K562 (cell line): ENCODE results near the gene LCP2. TPM values are rescaled to one million over a fixed set of nuclear protein-coding genes. Genes with fewer than 3 reads are reported as not detected.

Source experiments
- ATAC-seq: fragments of 200-7000 bp; cut with Tn5 transposase; 3 replicates; pipeline ENCODE4 v1.9.1; 2020; ENCODE audit warnings: moderate library complexity
- BruUV-seq: library from RNA; stranded (reverse); fragments of 400-500 nt; replicated peaks from 2 replicates; lab custom pipeline; 2021; lab: Mats Ljungman, UMichigan
- CTCF ChIA-PET: fragments of 300-600 bp; formaldehyde crosslinking; extraction: SDS; loops from one replicate; lab custom pipeline; 2021; ENCODE audit warnings: low intra/inter-chr PET ratio; lab: Yijun Ruan, JAX
- POLR2A ChIA-PET: fragments of 300-600, 350-650 bp; sonication (Branson Sonifier 250); formaldehyde crosslinking; extraction: SDS; loops from one replicate; lab custom pipeline; 2021; ENCODE audit warnings: antibody characterized with exemption, inconsistent platforms; lab: Yijun Ruan, JAX
- DNase-seq, 4 experiments: peaks; one replicate each; pipeline versions ENCODE4 v3.0.0 to v3.0.0-alpha.2; 2011 to 2018; ENCODE audit warnings: low spot score in 3 of 4, mixed read lengths in 3 of 4; ENCODE audit errors: extremely low read depth in 1 of 4
- FAIRE-seq: peaks from 2 replicates; lab custom pipeline; 2011; peaks lifted over from hg19 to GRCh38; lab: Jason Lieb, UNC
- H2AFZ ChIP-seq: 2 replicates; pipeline ENCODE4 v1.6.0; 2011; ENCODE audit warnings: low read depth, low read length, control low read depth, inconsistent platforms
- H3K27ac ChIP-seq: fragments of 200-600 bp; 3 replicates; pipeline ENCODE4 v1.8.0; 2011; ENCODE audit warnings: low read depth, mild to moderate bottlenecking, control low read depth, inconsistent platforms, low read length, moderate library complexity, mixed read lengths; ENCODE audit errors: extremely low read depth
- H3K27me3 ChIP-seq, 2 experiments: fragments of 300-600 bp in 1 of 2; 2 replicates in 1 of 2; 3 replicates in 1 of 2; pipeline versions ENCODE4 v1.6.0 to v1.8.0; 2011; ENCODE audit warnings: inconsistent platforms in 2 of 2, low read length in 2 of 2, mild to moderate bottlenecking in 1 of 2, mixed read lengths in 1 of 2, moderate library complexity in 1 of 2; ENCODE audit not compliant: control insufficient read depth in 2 of 2, insufficient read depth in 2 of 2
- H3K36me3 ChIP-seq: fragments of 300-600 bp; 3 replicates; pipeline ENCODE4 v1.8.0; 2011; ENCODE audit warnings: mild to moderate bottlenecking, low read length, inconsistent platforms; ENCODE audit not compliant: control insufficient read depth, insufficient read depth
- H3K4me1 ChIP-seq, 2 experiments: fragments of 200-600 bp in 1 of 2; replicated peaks in 1 of 2; 2 replicates in 1 of 2; 3 replicates in 1 of 2; pipeline versions ENCODE4 v1.5.1 to v1.8.0; 2011; ENCODE audit warnings: inconsistent platforms in 2 of 2, low read length in 2 of 2, mild to moderate bottlenecking in 1 of 2, mixed read lengths in 1 of 2, moderate library complexity in 1 of 2; ENCODE audit not compliant: control insufficient read depth in 2 of 2, insufficient read depth in 2 of 2
- H3K4me2 ChIP-seq: 2 replicates; pipeline ENCODE4 v1.6.1; 2011; ENCODE audit warnings: low read length, control low read depth, inconsistent platforms, mixed read lengths; ENCODE audit not compliant: insufficient read depth
- H3K4me3 ChIP-seq: fragments of 200-600 bp; sonication (generic), shearing (Covaris generic); 2 replicates; pipeline ENCODE4 v1.5.1; 2016; ENCODE audit warnings: control low read depth, inconsistent platforms
- H3K79me2 ChIP-seq: fragments of 200-600 bp; 3 replicates; pipeline ENCODE4 v1.8.0; 2011; ENCODE audit warnings: low read length, inconsistent platforms; ENCODE audit not compliant: control insufficient read depth, insufficient read depth
- H3K9ac ChIP-seq, 2 experiments: 2 replicates each; pipeline versions ENCODE4 v1.6.0 to v1.6.1; 2011; ENCODE audit warnings: low read depth in 2 of 2, low read length in 2 of 2, control low read depth in 1 of 2, inconsistent platforms in 1 of 2, mild to moderate bottlenecking in 1 of 2, mixed read lengths in 1 of 2; ENCODE audit not compliant: insufficient read depth in 1 of 2
- H3K9me1 ChIP-seq: one replicate; pipeline ENCODE4 v1.6.0; 2011; ENCODE audit warnings: inconsistent platforms, mild to moderate bottlenecking, low read length, moderate library complexity; ENCODE audit not compliant: control insufficient read depth, insufficient read depth
- H3K9me3 ChIP-seq: replicated peaks from 2 replicates; pipeline ENCODE4 v1.5.1; 2011; ENCODE audit warnings: low read depth, low read length, inconsistent platforms; ENCODE audit not compliant: control insufficient read depth, insufficient read depth
- H4K20me1 ChIP-seq: replicated peaks from 2 replicates; pipeline ENCODE4 v1.6.1; 2011; ENCODE audit warnings: low read length, inconsistent platforms, mixed read lengths; ENCODE audit not compliant: control insufficient read depth, insufficient read depth
- CCNT2 ChIP-seq: IDR thresholded peaks from 2 replicates; pipeline ENCODE4 v1.6.1; 2011; ENCODE audit warnings: borderline replicate concordance, low read depth, mild to moderate bottlenecking, moderate library complexity, mixed read lengths, low read length; ENCODE audit not compliant: insufficient read length; ENCODE audit errors: extremely low read depth
- HNRNPL ChIP-seq: fragments of 200-400 bp; formaldehyde crosslinking; IDR thresholded peaks from 2 replicates; pipeline ENCODE4 v1.6.1; 2017; ENCODE audit warnings: low read depth, mild to moderate bottlenecking, low read length
- NFATC3 ChIP-seq: fragments of 450-650 bp; IDR thresholded peaks from 2 replicates; pipeline ENCODE4 v1.6.1; 2017; ENCODE audit warnings: mild to moderate bottlenecking
- RBM14 ChIP-seq: fragments of 200-400 bp; formaldehyde crosslinking; IDR thresholded peaks from 2 replicates; pipeline ENCODE4 v1.6.1; 2018; ENCODE audit warnings: low read depth, mild to moderate bottlenecking, low read length, moderate library complexity, borderline replicate concordance; ENCODE audit not compliant: insufficient read depth
- TRIM28 ChIP-seq: fragments of 450-650 bp; IDR thresholded peaks from 2 replicates; pipeline ENCODE4 v1.6.1; 2017
- ZBTB49 ChIP-seq: sonication (generic); formaldehyde crosslinking; IDR thresholded peaks from 2 replicates; pipeline ENCODE4 v1.8.0; 2022; ENCODE audit warnings: missing genetic modification reagents, mild to moderate bottlenecking, borderline replicate concordance
- ZFP30 ChIP-seq: fragments of 250-450 bp; sonication (Bioruptor Pico); IDR thresholded peaks from 2 replicates; pipeline ENCODE4 v1.8.0; 2022; ENCODE audit warnings: moderate library complexity, mild to moderate bottlenecking, inconsistent platforms, borderline replicate concordance
- ZKSCAN3 ChIP-seq: fragments of 250-450 bp; sonication (Bioruptor Pico); IDR thresholded peaks from 2 replicates; pipeline ENCODE4 v1.4.0; 2020
- ZNF274 ChIP-seq: IDR thresholded peaks from 2 replicates; pipeline ENCODE4 v1.6.1; 2011; ENCODE audit warnings: low read depth, mild to moderate bottlenecking, low read length, moderate library complexity, borderline replicate concordance
- ZNF740 ChIP-seq, 3 experiments: fragments of 200-800 bp in 1 of 3; sonication (Bioruptor generic) in 1 of 3; sonication (generic) in 1 of 3; formaldehyde crosslinking in 1 of 3; IDR thresholded peaks; 2 replicates each; pipeline versions ENCODE4 v1.6.1 to v1.8.0; 2016 to 2022; ENCODE audit warnings: mild to moderate bottlenecking in 2 of 3, missing compliant biosample characterization in 2 of 3, missing genetic modification characterization in 2 of 3, missing genetic modification reagents in 1 of 3
- WGBS: fragments of 100-300 bp; shearing (Covaris generic); methylation state at CpG from one replicate; pipeline ENCODE4 v1.1.6; 2016; ENCODE audit warnings: low coverage, mixed read lengths; ENCODE audit not compliant: insufficient coverage; ENCODE audit errors: missing lambda C conversion rate; 5-methylcytosine and 5-hydroxymethylcytosine counted together
- in situ Hi-C: fragments of 300-500 bp; cut with MboI; formaldehyde crosslinking; loops from 4 replicates; pipeline ENCODE4 v1.15.0; 2018; ENCODE audit warnings: inconsistent platforms, mixed read lengths
- intact Hi-C: fragments of 100-400 bp; cut with micrococcal nuclease; formaldehyde crosslinking; loops from 2 replicates; pipeline ENCODE4 v1.14.2; 2022
- polyA plus RNA-seq, 8 experiments: library from polyadenylated mRNA; depleted of rRNA in 4 of 8; stranded (reverse) in 5 of 8; unstranded in 3 of 8; fragments of >200 nt; fragmentation: Nextera tagmentation in 2 of 8; fragmentation: Illumina TruSeq in 1 of 8; extraction: Ambion mirVana in 2 of 8; extraction: Trizol in 1 of 8; gene quantifications; 2 replicates each; pipeline versions ENCODE4 v1.2.1 to v1.2.3, GENCODE V29; 2011 to 2014; ENCODE audit warnings: inconsistent platforms in 1 of 8, missing spikeins in 1 of 8
- total RNA-seq, 7 experiments: library from RNA; depleted of rRNA in 6 of 7; stranded (reverse); fragments of >200 nt in 6 of 7; fragmentation: Illumina TruSeq in 2 of 7; extraction: Trizol in 2 of 7; gene quantifications; 2 replicates each; pipeline versions ENCODE4 v1.2.1 to v1.2.3, GENCODE V29; 2011 to 2021; ENCODE audit warnings: low replicate concordance in 1 of 7

Gene LCP2
- total and polyA plus RNA-seq, 9 of the 15 experiments (the other 6 are each of a cell fraction or from before 2014, with no cell fraction given): 4.0 to 31.3 (median 14.6) TPM

- FAIRE-seq (no peak), ATAC-seq (no peak), DNase-seq (no peak)
- POLR2A ChIA-PET: no interaction called here
- Histone ChIP-seq H3K79me2 (no peaks in the 10 kb centered on the region), H3K4me2 (no peak overlapping the region), H4K20me1 (no peaks in the 10 kb centered on the region), H3K36me3 (no peaks in the 10 kb centered on the region), H3K27ac (no peak overlapping the region), H3K9me1 (no peaks in the 10 kb centered on the region), H3K9me3 (0 out of 2 replicates have a peak, but pooled peaks cover 2% of the 10 kb centered on the region), H3K9ac (no peak overlapping the region), H2AFZ (no peak overlapping the region), H3K27me3 (peaks cover 4 to 37% of the 10 kb centered on the region in 2 experiments; a peak in 4 of 5 replicates), H3K4me1 (no peaks in the 10 kb centered on the region), H3K4me3 (no peak overlapping the region)
- TF ChIP-seq ZNF274: no peak
- TF ChIP-seq RBM14: no peak
- TF ChIP-seq HNRNPL: no peak
- no peak for TF ChIP-seq ZBTB49 (CRISPR knock-in tag)
- no peak for TF ChIP-seq NFATC3
- TF ChIP-seq ZKSCAN3 (CRISPR knock-in tag): no peak
- no peak for TF ChIP-seq ZNF740 (CRISPR knock-in tag; IDR thresholded peaks at IDR 0.05)
- TF ChIP-seq ZNF740 (tag; IDR thresholded peaks at IDR 0.05): no peak
- TF ChIP-seq ZFP30: no peak
- no peak for TF ChIP-seq CCNT2
- no peak for TF ChIP-seq TRIM28
- in situ Hi-C loops (no loop called here), intact Hi-C loops (loop anchor here (5.0 kb wide), 1 partner anchor 76 kb away; no protein-coding TSS in a partner anchor)
- WGBS: 0% methylated on average over 1 of the region's 1 CpG
- BruUV-seq: no TSS peak
- CTCF ChIA-PET: no interaction called here
Measured at GRCh38 chr5:170345971-170346370, 48.4 kb upstream of the LCP2 start.
